Transverse colon (tissue), 4 donors: ENCODE results near the gene SPON2. TPM values are rescaled to one million over a fixed set of nuclear protein-coding genes. Genes with fewer than 3 reads are reported as not detected.
A peak's percentile ranks its signal among the peaks of the same experiment; 100 is the strongest.

Experiments
- DNase-seq: peaks from one replicate; pipeline ENCODE4 v3.0.0-alpha.2; 2019
- H3K27ac ChIP-seq, 4 donors: fragments of 200-600 bp; sonication (generic); 2 replicates each; pipeline ENCODE4 v1.5.1; 2016 to 2018; ENCODE audit warnings: inconsistent platforms in 4 of 4
- H3K27me3 ChIP-seq: fragments of 200-600 bp; sonication (generic); 2 replicates; pipeline ENCODE4 v1.5.1; 2017; ENCODE audit warnings: inconsistent platforms
- H3K36me3 ChIP-seq, 4 donors: fragments of 200-600 bp; sonication (generic); 2 replicates each; pipeline ENCODE4 v1.5.1; 2017 to 2019; ENCODE audit warnings: inconsistent platforms in 4 of 4
- H3K4me1 ChIP-seq, 4 donors: fragments of 200-600 bp; sonication (generic); 2 replicates each; pipeline ENCODE4 v1.5.1; 2017 to 2020; ENCODE audit warnings: inconsistent platforms in 4 of 4
- H3K4me3 ChIP-seq, 4 donors: fragments of 200-600 bp; sonication (generic); 1 replicate in 1 of 4; 2 replicates in 3 of 4; pipeline versions ENCODE4 v1.5.1 to v1.6.1; 2017 to 2019; ENCODE audit warnings: inconsistent platforms in 4 of 4
- H3K9me3 ChIP-seq, 2 donors: fragments of 200-600 bp; sonication (generic); 2 replicates each; pipeline ENCODE4 v1.5.1; 2017 to 2019; ENCODE audit warnings: inconsistent platforms in 2 of 2
- CTCF ChIP-seq, 5 experiments: fragments of 200-600 bp in 3 of 5; fragments of 450-650 bp in 2 of 5; sonication (generic) in 3 of 5; IDR thresholded peaks; 1 replicate in 2 of 5; 2 replicates in 3 of 5; pipeline ENCODE4 v1.5.1; 2016 to 2017; ENCODE audit warnings: antibody characterized with exemption in 5 of 5, inconsistent platforms in 3 of 5, mild to moderate bottlenecking in 2 of 5, moderate library complexity in 1 of 5
- EP300 ChIP-seq: sonication (generic); formaldehyde crosslinking; IDR thresholded peaks from one replicate; pipeline ENCODE4 v1.6.1; 2017; ENCODE audit warnings: antibody characterized with exemption, low read depth
- POLR2A ChIP-seq: fragments of 450-650 bp; IDR thresholded peaks from one replicate; pipeline ENCODE4 v1.6.1; 2016; ENCODE audit warnings: antibody characterized with exemption, mild to moderate bottlenecking, moderate library complexity
- POLR2AphosphoS5 ChIP-seq, 3 donors: sonication (generic); formaldehyde crosslinking; IDR thresholded peaks; one replicate each; pipeline ENCODE4 v1.6.1; 2016; ENCODE audit warnings: antibody characterized with exemption in 3 of 3
- WGBS, 2 donors: methylation state at CpG; one replicate each; pipeline ENCODE4 v1.1.5; 2018; ENCODE audit warnings: low coverage in 1 of 2; 5-methylcytosine and 5-hydroxymethylcytosine counted together
- in situ Hi-C, 4 donors: fragments of 200-750 bp; cut with MboI; loops; one replicate each; pipeline versions ENCODE4 v1.15.0 to v1.15.1; 2017; ENCODE audit warnings: low sequenced_read_pairs in 3 of 4, low pct_ligation_motif_present in 1 of 4, low pct_unique_long_range_greater_than_20kb in 1 of 4
- intact Hi-C: fragments of 100-400 bp; cut with DNase I; formaldehyde crosslinking; loops from one replicate; pipeline ENCODE4 v1.15.1; 2023; ENCODE audit warnings: low total_unique reads
- total RNA-seq, 4 donors: library from RNA; depleted of rRNA; stranded (reverse); fragments of >200 nt; gene quantifications; one replicate each; pipeline ENCODE4 v1.1.0, GENCODE V29; 2016

Gene SPON2
- total RNA-seq, 4 donors from 2014 or later = 45.4 to 127 (median 53.1) TPM

GRCh38 chr4:1204828-1205585, 32.6 kb upstream of the SPON2 start:
- Histone ChIP-seq H3K27ac (peak overlapping the region; percentile 62 to 87 (median 85)), H3K9me3 (no peaks in the 10 kb centered on the region), H3K4me1 (peaks cover 47 to 94% (median 69%) of the 10 kb centered on the region in 4 donors), H3K4me3 (peak overlapping the region in 2 of 4 donors; percentile 13 to 33), H3K36me3 (no peaks in the 10 kb centered on the region), H3K27me3 (no peaks in the 10 kb centered on the region)
- intact Hi-C loops (no loop called here), in situ Hi-C loops (no loop called here)
- WGBS, 2 donors = 42 to 52% methylated on average over 2 to 25 of the region's 25 CpGs
- peak; percentile 92 for DNase-seq
- TF ChIP-seq POLR2AphosphoS5 (IDR thresholded peaks at IDR 0.05) (peak; percentile 61 to 92 (median 78)), POLR2A (peak; percentile 89), EP300 (no peak)

GRCh38 chr4:1204286-1204827, 32.0 kb upstream of the SPON2 start:
- intact Hi-C loops (no loop called here), in situ Hi-C loops (no loop called here)
- H3K36me3 ChIP-seq = no peaks in the 10 kb centered on the region
- H3K4me3 ChIP-seq = peak overlapping the region in 2 of 4 donors; percentile 13 to 33
- DNase-seq = peak; percentile 31
- no peaks in the 10 kb centered on the region for H3K9me3 ChIP-seq
- peak overlapping the region; percentile 84 to 90 (median 86) for H3K27ac ChIP-seq
- peaks cover 41 to 92% (median 68%) of the 10 kb centered on the region in 4 donors for H3K4me1 ChIP-seq
- H3K27me3 ChIP-seq = no peaks in the 10 kb centered on the region
- 80% methylated on average over 21 of the region's 21 CpGs; no CpG with 5 or more reads in 1 of the 2 donors for WGBS, 2 donors
- no peak for TF ChIP-seq CTCF (IDR thresholded peaks at IDR 0.05)
- TF ChIP-seq POLR2A = no peak
- TF ChIP-seq POLR2AphosphoS5 (IDR thresholded peaks at IDR 0.05) = no peak
- TF ChIP-seq EP300 = no peak

- WGBS, 2 donors = 91% methylated on average over 13 of the region's 13 CpGs; no CpG with 5 or more reads in 1 of the 2 donors
- TF ChIP-seq CTCF (IDR thresholded peaks at IDR 0.05) (no peak), POLR2AphosphoS5 (IDR thresholded peaks at IDR 0.05) (no peak), EP300 (no peak)
- Histone ChIP-seq H3K9me3 (no peaks in the 10 kb centered on the region), H3K27ac (peak overlapping the region; percentile 84 to 90 (median 86)), H3K4me3 (no peak overlapping the region), H3K27me3 (no peaks in the 10 kb centered on the region), H3K36me3 (no peaks in the 10 kb centered on the region), H3K4me1 (peaks cover 30 to 80% (median 57%) of the 10 kb centered on the region in 4 donors)
- in situ Hi-C loops (no loop called here), intact Hi-C loops (no loop called here)
- DNase-seq = peak; percentile 7
Measured at GRCh38 chr4:1203026-1203616, 30.7 kb upstream of the SPON2 start.

- intact Hi-C loops (no loop called here), in situ Hi-C loops (no loop called here)
- peak; percentile 8 for DNase-seq
- TF ChIP-seq POLR2A (no peak), POLR2AphosphoS5 (IDR thresholded peaks at IDR 0.05) (no peak), EP300 (no peak), CTCF (IDR thresholded peaks at IDR 0.05) (no peak)
- peaks cover 26 to 74% (median 51%) of the 10 kb centered on the region in 4 donors for H3K4me1 ChIP-seq
- 79% methylated on average over 12 of the region's 19 CpGs; no CpG with 5 or more reads in 1 of the 2 donors for WGBS, 2 donors
- H3K4me3 ChIP-seq = no peak overlapping the region
- H3K9me3 ChIP-seq = no peaks in the 10 kb centered on the region
- H3K27me3 ChIP-seq = no peaks in the 10 kb centered on the region
- peak overlapping the region; percentile 84 to 90 (median 86) for H3K27ac ChIP-seq
- no peaks in the 10 kb centered on the region for H3K36me3 ChIP-seq
Measured at GRCh38 chr4:1202526-1203011, 30.2 kb upstream of the SPON2 start.
